Neuronal stem cell (in vitro differentiated cells): ENCODE data around the gene DRAP1.
"Not testable (repeated sequence)": the region's sequence is repeated elsewhere in the genome, so short reads cannot be mapped to it uniquely, and the experiment has no call there.

Experiments
- DNase-seq: peaks from one replicate; pipeline ENCODE4 v3.0.0-alpha.2; 2013; ENCODE audit warnings: low spot score
- H2AFZ ChIP-seq: one replicate; pipeline ENCODE4 v1.6.1; 2013; ENCODE audit warnings: mild to moderate bottlenecking, low read length, inconsistent platforms
- H2AK5ac ChIP-seq: 2 replicates; pipeline ENCODE4 v1.6.1; 2013; ENCODE audit warnings: low read depth, mild to moderate bottlenecking, inconsistent platforms, low read length, moderate library complexity, mixed read lengths
- H2BK120ac ChIP-seq: 2 replicates; pipeline ENCODE4 v1.6.1; 2013; ENCODE audit warnings: low read depth, mild to moderate bottlenecking, inconsistent platforms, low read length, moderate library complexity, mixed read lengths
- H2BK12ac ChIP-seq: one replicate; pipeline ENCODE4 v1.6.1; 2013; ENCODE audit warnings: low read length, inconsistent platforms
- H2BK15ac ChIP-seq: 2 replicates; pipeline ENCODE4 v1.6.1; 2013; ENCODE audit warnings: mild to moderate bottlenecking, low read length, inconsistent platforms, mixed read lengths
- H2BK5ac ChIP-seq: one replicate; pipeline ENCODE4 v1.6.1; 2013; ENCODE audit warnings: inconsistent platforms, mild to moderate bottlenecking, low read length, moderate library complexity
- H3K14ac ChIP-seq: one replicate; pipeline ENCODE4 v1.6.1; 2013; ENCODE audit warnings: low read length, inconsistent platforms
- H3K18ac ChIP-seq: 2 replicates; pipeline ENCODE4 v1.6.1; 2013; ENCODE audit warnings: low read length, inconsistent platforms
- H3K23ac ChIP-seq: 2 replicates; pipeline ENCODE4 v1.6.1; 2013; ENCODE audit warnings: low read depth, mild to moderate bottlenecking, mixed read lengths, low read length, inconsistent platforms; ENCODE audit not compliant: poor library complexity
- H3K27ac ChIP-seq: replicated peaks from 3 replicates; pipeline ENCODE4 v1.5.1; 2013; ENCODE audit warnings: low read length, inconsistent platforms
- H3K27me3 ChIP-seq, 3 experiments: 2 replicates each; pipeline ENCODE4 v1.6.1; 2013; ENCODE audit warnings: low read length in 3 of 3, mild to moderate bottlenecking in 2 of 3, inconsistent platforms in 1 of 3, low read depth in 1 of 3, mixed read lengths in 1 of 3, moderate library complexity in 1 of 3; ENCODE audit not compliant: control insufficient read depth in 3 of 3, insufficient read depth in 3 of 3
- H3K36me3 ChIP-seq, 2 donors: replicated peaks in 1 of 2; 2 replicates each; pipeline ENCODE4 v1.6.1; 2013; ENCODE audit warnings: low read length in 2 of 2; ENCODE audit not compliant: control insufficient read depth in 2 of 2, insufficient read depth in 2 of 2
- H3K4ac ChIP-seq: 2 replicates; pipeline ENCODE4 v1.6.1; 2013; ENCODE audit warnings: inconsistent platforms, mild to moderate bottlenecking, low read length, moderate library complexity
- H3K4me1 ChIP-seq, 2 donors: 1 replicate in 1 of 2; 2 replicates in 1 of 2; pipeline ENCODE4 v1.6.1; 2013; ENCODE audit warnings: low read length in 2 of 2, low read depth in 1 of 2; ENCODE audit not compliant: control insufficient read depth in 2 of 2, insufficient read depth in 1 of 2
- H3K4me2 ChIP-seq: one replicate; pipeline ENCODE4 v1.6.1; 2013; ENCODE audit warnings: mild to moderate bottlenecking, low read length, inconsistent platforms; ENCODE audit not compliant: insufficient read depth, poor library complexity, severe bottlenecking
- H3K4me3 ChIP-seq, 2 donors: 2 replicates each; pipeline ENCODE4 v1.5.1; 2013; ENCODE audit warnings: low read length in 2 of 2, mild to moderate bottlenecking in 2 of 2, inconsistent platforms in 1 of 2, moderate library complexity in 1 of 2
- H3K79me1 ChIP-seq: one replicate; pipeline ENCODE4 v1.6.1; 2013; ENCODE audit warnings: low read depth, mild to moderate bottlenecking, inconsistent platforms, low read length, moderate library complexity
- H3K9ac ChIP-seq: one replicate; pipeline ENCODE4 v1.6.1; 2013; ENCODE audit warnings: mild to moderate bottlenecking, low read depth, low read length, inconsistent platforms; ENCODE audit not compliant: poor library complexity
- H3K9me3 ChIP-seq, 2 donors: replicated peaks in 1 of 2; 2 replicates each; pipeline versions ENCODE3 to v1.6.1; 2013; ENCODE audit warnings: low read length in 2 of 2, mild to moderate bottlenecking in 2 of 2, inconsistent platforms in 1 of 2, low read depth in 1 of 2, mixed read lengths in 1 of 2, moderate library complexity in 1 of 2; ENCODE audit not compliant: control insufficient read depth in 2 of 2, insufficient read depth in 1 of 2
- H4K8ac ChIP-seq: one replicate; pipeline ENCODE4 v1.6.1; 2013; ENCODE audit warnings: low read depth, mild to moderate bottlenecking, inconsistent platforms, low read length, moderate library complexity
- H4K91ac ChIP-seq: one replicate; pipeline ENCODE4 v1.6.1; 2013; ENCODE audit warnings: low read length, low read depth, mild to moderate bottlenecking, inconsistent platforms; ENCODE audit not compliant: poor library complexity
- WGBS, 2 donors: extraction: QIAGEN DNeasy Blood & Tissue Kit; methylation state at CpG; one replicate each; pipeline ENCODE4 v1.1.7; 2013; ENCODE audit warnings: missing lambda C conversion rate in 2 of 2, mixed read lengths in 1 of 2; ENCODE audit not compliant: insufficient read length in 2 of 2, insufficient replicate concordance in 1 of 2; ENCODE audit errors: extremely low coverage in 2 of 2; 5-methylcytosine and 5-hydroxymethylcytosine counted together

DRAP1 gene

DNA sequence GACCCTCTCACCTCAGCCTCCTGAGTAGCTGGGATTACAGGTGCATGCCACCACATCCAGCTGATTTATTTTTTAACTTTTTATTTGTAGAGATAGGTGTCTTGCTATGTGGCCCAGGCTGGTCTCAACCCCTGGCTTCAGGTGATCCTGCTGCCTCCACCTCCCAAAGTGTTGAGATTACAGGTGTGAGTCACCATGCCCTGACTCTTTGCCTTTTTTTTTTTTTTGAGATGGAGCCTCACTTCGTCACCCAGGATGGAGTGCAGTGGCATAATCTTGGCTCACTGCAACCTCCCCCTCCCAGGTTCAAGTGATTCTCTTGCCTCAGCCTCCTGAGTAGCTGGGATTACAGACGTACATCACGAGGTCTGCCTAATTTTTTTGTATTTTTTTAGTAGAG is 32.4 kb downstream of the DRAP1 start:
- not testable (repeated sequence) for H2BK15ac ChIP-seq, H3K4me2 ChIP-seq, H4K91ac ChIP-seq

DNA sequence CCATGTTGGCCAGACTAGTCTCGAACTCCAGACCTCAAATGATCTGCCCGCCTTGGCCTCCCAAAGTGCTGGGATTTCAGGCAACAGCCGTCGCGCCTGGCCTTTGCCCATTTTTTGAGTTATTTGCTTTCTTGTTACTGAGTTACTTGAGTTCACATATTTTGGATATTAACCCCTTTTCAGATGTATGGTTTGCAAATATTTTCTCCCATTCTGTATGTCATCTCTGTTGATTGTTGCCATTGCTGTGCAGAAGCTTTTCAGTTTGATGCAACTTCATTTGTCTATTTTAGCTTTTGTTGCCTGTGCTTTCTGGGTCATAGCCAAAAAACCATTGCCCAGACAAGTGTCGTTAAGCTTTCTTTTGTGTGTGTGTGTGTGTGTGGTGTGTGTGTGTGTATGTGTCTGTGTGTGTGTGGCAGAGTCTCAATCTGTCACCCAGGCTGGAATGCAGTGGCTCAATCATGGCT is 32.9 kb downstream of the DRAP1 start:
- no peaks in the 10 kb centered on the region for H3K4me1 ChIP-seq
- no peak for DNase-seq
- H2BK120ac ChIP-seq, result no peak overlapping the region
- H4K8ac ChIP-seq, result no peak overlapping the region
- H2BK15ac ChIP-seq, result no peak overlapping the region
- no peak overlapping the region for H2AK5ac ChIP-seq
- H3K79me1 ChIP-seq, result no peaks in the 10 kb centered on the region
- no peak overlapping the region for H3K27ac ChIP-seq
- H2AFZ ChIP-seq, result no peak overlapping the region
- H2BK5ac ChIP-seq, result no peak overlapping the region
- no peak overlapping the region for H3K9ac ChIP-seq
- no peak overlapping the region for H3K4me2 ChIP-seq
- H3K4me3 ChIP-seq, result no peak overlapping the region
- WGBS, 2 donors, result no CpG with 5 or more reads among the region's 6 CpGs
- no peaks in the 10 kb centered on the region for H3K27me3 ChIP-seq
- H3K36me3 ChIP-seq, result peaks cover 0 to 2% of the 10 kb centered on the region in 2 donors
- no peak overlapping the region for H4K91ac ChIP-seq
- H3K23ac ChIP-seq, result no peak overlapping the region
- no peak overlapping the region for H3K18ac ChIP-seq
- no peak overlapping the region for H2BK12ac ChIP-seq
- H3K4ac ChIP-seq, result no peak overlapping the region
- H3K9me3 ChIP-seq, result no peaks in the 10 kb centered on the region
- no peak overlapping the region for H3K14ac ChIP-seq

More for the DNA sequence above, 32.4 kb downstream of the DRAP1 start:
- not testable (repeated sequence) for H3K4me3 ChIP-seq, H3K23ac ChIP-seq, H2BK120ac ChIP-seq, H3K9ac ChIP-seq, H2BK5ac ChIP-seq, H3K27me3 ChIP-seq, H2AK5ac ChIP-seq, H3K4me1 ChIP-seq, H3K4ac ChIP-seq, H2AFZ ChIP-seq, DNase-seq, H2BK12ac ChIP-seq, H3K36me3 ChIP-seq, H4K8ac ChIP-seq, H3K79me1 ChIP-seq, H3K27ac ChIP-seq, H3K14ac ChIP-seq, H3K9me3 ChIP-seq, H3K18ac ChIP-seq
- WGBS, 2 donors, result no CpG with 5 or more reads among the region's 3 CpGs

DNA sequence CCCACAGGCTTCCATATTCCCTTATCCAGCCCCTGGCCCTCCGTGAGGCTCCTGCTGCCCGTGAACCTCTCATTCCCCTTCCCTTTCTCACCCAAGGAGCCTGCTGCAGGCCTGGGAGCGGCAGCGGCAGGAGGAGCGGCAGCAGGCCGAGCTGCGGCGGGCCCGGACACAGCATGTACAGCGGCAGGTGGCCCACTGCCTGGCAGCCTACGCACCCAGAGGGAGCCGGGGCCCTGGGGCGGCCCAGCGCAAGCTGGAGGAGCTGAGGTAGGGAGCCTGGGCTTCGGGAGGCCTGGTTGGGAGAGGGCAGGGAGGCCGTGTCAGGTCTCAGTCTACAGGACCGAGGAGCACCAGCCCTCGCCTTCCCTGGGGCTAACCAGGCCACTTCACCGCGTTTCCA is 34.2 kb downstream of the DRAP1 start:
- Histone ChIP-seq H3K36me3 (peaks cover 0 to 2% of the 10 kb centered on the region in 2 donors), H3K18ac (peak overlapping the region; percentile 64), H2BK12ac (no peak overlapping the region), H2BK120ac (no peak overlapping the region), H3K14ac (no peak overlapping the region), H3K23ac (peak overlapping the region; percentile 89), H3K9me3 (no peaks in the 10 kb centered on the region), H2AFZ (no peak overlapping the region), H4K91ac (no peak overlapping the region), H3K79me1 (no peaks in the 10 kb centered on the region), H3K27ac (no peak overlapping the region), H2AK5ac (peak overlapping the region; percentile 61), H3K9ac (no peak overlapping the region), H2BK5ac (peak overlapping the region; percentile 39), H2BK15ac (no peak overlapping the region), H3K4me2 (no peak overlapping the region), H3K4ac (no peak overlapping the region), H4K8ac (no peak overlapping the region), H3K4me1 (no peaks in the 10 kb centered on the region), H3K27me3 (no peaks in the 10 kb centered on the region), H3K4me3 (no peak overlapping the region)
- DNase-seq, result no peak
- no CpG with 5 or more reads among the region's 20 CpGs for WGBS, 2 donors

DNA sequence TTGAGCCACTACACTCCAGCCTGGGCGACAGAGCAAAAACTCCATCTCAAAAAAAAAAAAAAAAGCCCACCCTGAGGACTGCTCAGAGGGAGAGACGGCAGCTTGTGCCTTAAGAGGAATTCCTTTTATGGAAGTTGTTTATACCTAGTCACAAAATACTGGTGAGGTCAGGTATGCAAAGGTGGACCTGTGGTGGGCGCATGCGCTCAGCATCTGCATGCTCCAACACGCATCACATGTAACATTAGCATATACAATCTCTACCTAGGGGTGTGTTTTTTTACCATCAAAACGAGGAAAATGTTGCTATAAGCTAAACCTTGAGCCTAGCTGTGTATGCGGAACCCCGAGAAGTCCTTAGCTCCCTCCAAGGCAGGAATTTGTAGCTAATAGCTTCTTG is 35.5 kb downstream of the DRAP1 start:
- Histone ChIP-seq H3K9ac (no peak overlapping the region), H2AK5ac (no peak overlapping the region), H3K27ac (no peak overlapping the region), H3K4me1 (no peaks in the 10 kb centered on the region), H3K23ac (no peak overlapping the region), H3K14ac (no peak overlapping the region), H3K9me3 (no peaks in the 10 kb centered on the region), H4K91ac (no peak overlapping the region), H3K79me1 (no peaks in the 10 kb centered on the region), H2AFZ (no peak overlapping the region), H4K8ac (no peak overlapping the region), H2BK15ac (no peak overlapping the region), H3K4me2 (no peak overlapping the region), H2BK12ac (no peak overlapping the region), H3K4ac (no peak overlapping the region), H3K27me3 (no peaks in the 10 kb centered on the region), H3K18ac (no peak overlapping the region), H3K4me3 (no peak overlapping the region), H3K36me3 (peaks cover 0 to 6% of the 10 kb centered on the region in 2 donors), H2BK120ac (no peak overlapping the region), H2BK5ac (no peak overlapping the region)
- DNase-seq, result no peak
- no CpG with 5 or more reads among the region's 8 CpGs for WGBS, 2 donors
